Astrocyte of the cerebellum (primary cell): ENCODE data around the gene CCDC170.

Experiments
- DNase-seq: peaks from one replicate; pipeline ENCODE4 v3.0.0-alpha.2; 2011; ENCODE audit warnings: low read depth
- H3K4me3 ChIP-seq: 2 replicates; pipeline ENCODE4 v1.5.1; 2011; ENCODE audit warnings: mild to moderate bottlenecking, low read depth, low read length, moderate library complexity
- in situ Hi-C: cut with HindIII; loops from 2 replicates; pipeline ENCODE4 v1.10.0; 2017; ENCODE audit warnings: low sequenced_read_pairs
- TF ChIP-seq, protein P1 (sequence below): IDR thresholded peaks from 2 replicates; pipeline ENCODE4 v1.5.1; 2012; ENCODE audit warnings: low read length, low read depth, moderate library complexity, mild to moderate bottlenecking; ENCODE audit errors: missing control alignments

Gene CCDC170

GRCh38 chr6:151617539-151617938, 123.7 kb downstream of the CCDC170 start:
- in situ Hi-C loops = no loop called here
- no peak overlapping the region for H3K4me3 ChIP-seq
- DNase-seq = no peak
- TF ChIP-seq, protein P1, sequence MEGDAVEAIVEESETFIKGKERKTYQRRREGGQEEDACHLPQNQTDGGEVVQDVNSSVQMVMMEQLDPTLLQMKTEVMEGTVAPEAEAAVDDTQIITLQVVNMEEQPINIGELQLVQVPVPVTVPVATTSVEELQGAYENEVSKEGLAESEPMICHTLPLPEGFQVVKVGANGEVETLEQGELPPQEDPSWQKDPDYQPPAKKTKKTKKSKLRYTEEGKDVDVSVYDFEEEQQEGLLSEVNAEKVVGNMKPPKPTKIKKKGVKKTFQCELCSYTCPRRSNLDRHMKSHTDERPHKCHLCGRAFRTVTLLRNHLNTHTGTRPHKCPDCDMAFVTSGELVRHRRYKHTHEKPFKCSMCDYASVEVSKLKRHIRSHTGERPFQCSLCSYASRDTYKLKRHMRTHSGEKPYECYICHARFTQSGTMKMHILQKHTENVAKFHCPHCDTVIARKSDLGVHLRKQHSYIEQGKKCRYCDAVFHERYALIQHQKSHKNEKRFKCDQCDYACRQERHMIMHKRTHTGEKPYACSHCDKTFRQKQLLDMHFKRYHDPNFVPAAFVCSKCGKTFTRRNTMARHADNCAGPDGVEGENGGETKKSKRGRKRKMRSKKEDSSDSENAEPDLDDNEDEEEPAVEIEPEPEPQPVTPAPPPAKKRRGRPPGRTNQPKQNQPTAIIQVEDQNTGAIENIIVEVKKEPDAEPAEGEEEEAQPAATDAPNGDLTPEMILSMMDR = no peak

DNA sequence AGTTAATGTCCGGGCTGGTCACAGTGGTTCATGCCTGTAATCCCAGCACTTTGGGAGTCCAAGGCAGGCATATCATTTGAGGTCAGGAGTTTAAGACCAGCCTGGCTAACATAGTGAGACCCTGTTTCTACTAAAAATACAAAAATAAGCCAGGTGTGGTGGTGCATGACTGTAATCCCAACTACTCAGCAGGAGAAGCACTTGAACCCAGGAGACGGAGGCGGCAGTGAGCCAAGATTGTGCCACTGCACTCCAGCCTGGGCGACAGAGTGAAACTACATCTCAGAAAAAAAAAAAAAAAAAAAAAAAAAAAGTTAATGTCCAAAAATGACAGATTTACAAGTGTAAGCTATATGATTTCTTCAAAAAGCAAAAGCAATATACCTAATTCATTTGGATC, 124.9 kb downstream of the CCDC170 start:
- H3K4me3 ChIP-seq = no peak overlapping the region
- no peak for DNase-seq
- in situ Hi-C loops = no loop called here
- TF ChIP-seq, protein P1 = no peak

DNA sequence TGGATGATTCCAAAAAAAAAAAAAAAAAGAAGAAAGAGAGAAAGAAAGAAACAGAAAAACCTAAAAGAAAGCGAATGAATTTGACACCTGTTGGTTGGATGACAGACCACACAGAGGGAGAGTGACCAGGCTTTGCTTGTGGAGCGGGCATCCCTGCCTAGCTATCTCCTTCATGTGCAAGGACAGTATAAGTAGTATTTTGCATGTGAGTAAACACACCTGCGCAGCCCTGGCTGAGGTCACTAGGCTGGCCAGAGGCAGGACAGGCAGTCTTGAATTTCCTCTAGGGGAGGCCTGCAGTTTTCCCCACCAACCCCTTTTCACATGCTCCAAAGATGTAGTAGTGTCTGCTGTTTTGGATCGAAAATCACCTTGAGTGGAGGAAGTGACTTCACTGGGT, 126.4 kb downstream of the CCDC170 start:
- TF ChIP-seq, protein P1 = no peak
- in situ Hi-C loops = no loop called here
- DNase-seq = no peak
- no peak overlapping the region for H3K4me3 ChIP-seq

- no peak for DNase-seq
- TF ChIP-seq, protein P1 = no peak
- no peak overlapping the region for H3K4me3 ChIP-seq
- in situ Hi-C loops = no loop called here
Measured at GRCh38 chr6:151624071-151624470, 130.3 kb downstream of the CCDC170 start.

DNA sequence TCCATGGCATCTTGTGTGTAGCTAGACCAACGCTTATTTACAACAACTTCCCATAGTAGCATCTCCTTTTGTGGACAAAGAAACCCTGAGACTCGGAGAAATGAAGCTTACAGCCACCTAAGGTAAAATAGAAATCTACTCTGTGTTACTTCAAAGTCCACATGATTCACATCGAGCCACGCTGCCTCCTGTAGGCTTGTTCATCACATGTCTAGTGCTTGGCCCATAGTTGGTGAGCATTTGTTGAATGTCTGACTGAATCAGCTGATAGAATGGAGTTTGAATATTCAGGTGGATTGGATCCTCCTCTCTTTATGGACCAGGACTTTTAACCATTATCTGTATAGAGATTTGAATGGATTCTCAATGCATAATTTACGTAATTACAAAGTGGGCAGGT, 130.7 kb downstream of the CCDC170 start:
- no peak for DNase-seq
- in situ Hi-C loops = no loop called here
- H3K4me3 ChIP-seq = no peak overlapping the region
- TF ChIP-seq, protein P1 = no peak

GRCh38 chr6:151624900-151625536, 131.2 kb downstream of the CCDC170 start:
- in situ Hi-C loops = no loop called here
- H3K4me3 ChIP-seq = no peak overlapping the region
- TF ChIP-seq, protein P1 = no peak
- no peak for DNase-seq
